RWPE2 (cell line): ENCODE results near the gene MPPED1.

Experiments
- ATAC-seq: fragments of 200-7000 bp; cut with Tn5 transposase; 3 replicates; pipeline ENCODE4 v1.9.1; 2021; ENCODE audit warnings: low read depth
- DNase-seq: peaks from one replicate; pipeline ENCODE4 v3.0.0-alpha.2; 2020; ENCODE audit warnings: low spot score
- H3K27ac ChIP-seq: fragments of 450-650 bp; 2 replicates; pipeline ENCODE4 v1.5.1; 2017; ENCODE audit warnings: mild to moderate bottlenecking; ENCODE audit not compliant: poor library complexity, severe bottlenecking
- H3K27me3 ChIP-seq: fragments of 250-450 bp; sonication (Bioruptor Pico); 2 replicates; pipeline ENCODE4 v1.5.1; 2021; ENCODE audit warnings: mild to moderate bottlenecking, moderate library complexity; ENCODE audit not compliant: insufficient read depth, poor library complexity, severe bottlenecking
- H3K36me3 ChIP-seq: fragments of 250-450 bp; sonication (Bioruptor Pico); 2 replicates; pipeline ENCODE4 v1.5.1; 2020; ENCODE audit warnings: low read depth, mild to moderate bottlenecking, moderate library complexity
- H3K4me1 ChIP-seq: fragments of 250-450 bp; sonication (Bioruptor Pico); 2 replicates; pipeline ENCODE4 v1.5.1; 2021; ENCODE audit warnings: mild to moderate bottlenecking, moderate library complexity; ENCODE audit not compliant: insufficient read depth, poor library complexity, severe bottlenecking
- H3K4me3 ChIP-seq: fragments of 250-450 bp; sonication (Bioruptor Pico); 2 replicates; pipeline ENCODE4 v1.5.1; 2021; ENCODE audit warnings: mild to moderate bottlenecking, moderate library complexity; ENCODE audit not compliant: severe bottlenecking
- H3K9me3 ChIP-seq: fragments of 250-450 bp; sonication (Bioruptor Pico); 2 replicates; pipeline ENCODE4 v1.5.1; 2021; ENCODE audit warnings: mild to moderate bottlenecking, moderate library complexity; ENCODE audit not compliant: severe bottlenecking
- CTCF ChIP-seq: fragments of 450-650 bp; IDR thresholded peaks from one replicate; pipeline ENCODE4 v1.5.1; 2017; ENCODE audit warnings: mild to moderate bottlenecking, moderate library complexity; ENCODE audit not compliant: poor library complexity, severe bottlenecking

Gene MPPED1

GRCh38 chr22:43504666-43505261, 93.0 kb downstream of the MPPED1 start:
- DNase-seq (no peak), ATAC-seq (no peak)
- Histone ChIP-seq H3K36me3 (no peaks in the 10 kb centered on the region), H3K27me3 (no peaks in the 10 kb centered on the region), H3K4me3 (no peak overlapping the region), H3K27ac (no peak overlapping the region), H3K9me3 (no peaks in the 10 kb centered on the region), H3K4me1 (no peaks in the 10 kb centered on the region)
- TF ChIP-seq CTCF, result no peak

GRCh38 chr22:43505423-43505822, 93.6 kb downstream of the MPPED1 start:
- no peaks in the 10 kb centered on the region for H3K36me3 ChIP-seq
- no peaks in the 10 kb centered on the region for H3K4me1 ChIP-seq
- TF ChIP-seq CTCF, result no peak
- no peak overlapping the region for H3K27ac ChIP-seq
- no peak for DNase-seq
- no peak for ATAC-seq
- no peaks in the 10 kb centered on the region for H3K9me3 ChIP-seq
- H3K27me3 ChIP-seq, result no peaks in the 10 kb centered on the region
- H3K4me3 ChIP-seq, result no peak overlapping the region

GRCh38 chr22:43505896-43506295, 94.1 kb downstream of the MPPED1 start:
- no peak for TF ChIP-seq CTCF
- no peaks in the 10 kb centered on the region for H3K36me3 ChIP-seq
- no peak for DNase-seq
- H3K27me3 ChIP-seq, result no peaks in the 10 kb centered on the region
- no peaks in the 10 kb centered on the region for H3K4me1 ChIP-seq
- H3K27ac ChIP-seq, result no peak overlapping the region
- no peak for ATAC-seq
- no peaks in the 10 kb centered on the region for H3K9me3 ChIP-seq
- H3K4me3 ChIP-seq, result no peak overlapping the region

- Histone ChIP-seq H3K27me3 (no peaks in the 10 kb centered on the region), H3K4me1 (peaks cover 5% of the 10 kb centered on the region), H3K27ac (no peak overlapping the region), H3K9me3 (no peaks in the 10 kb centered on the region), H3K4me3 (no peak overlapping the region), H3K36me3 (no peaks in the 10 kb centered on the region)
- ATAC-seq (no peak), DNase-seq (no peak)
- TF ChIP-seq CTCF, result no peak
Observed at GRCh38 chr22:43506487-43506886, 94.7 kb downstream of the MPPED1 start.

GRCh38 chr22:43507235-43507634, 95.4 kb downstream of the MPPED1 start:
- Histone ChIP-seq H3K27ac (no peak overlapping the region), H3K36me3 (no peaks in the 10 kb centered on the region), H3K4me3 (no peak overlapping the region), H3K9me3 (no peaks in the 10 kb centered on the region), H3K27me3 (no peaks in the 10 kb centered on the region), H3K4me1 (peaks cover 11% of the 10 kb centered on the region)
- DNase-seq, result no peak
- no peak for ATAC-seq
- no peak for TF ChIP-seq CTCF
